Activated T-cell treated with anti-CD3 and anti-CD28 coated beads, Interleukin-2, amount 50 U/mL, for 1 hour (primary cell): Measurements from ENCODE around the gene OR5T1.

Experiments used
- DNase-seq: peaks from one replicate; pipeline ENCODE4 v3.0.0-alpha.2; 2020

OR5T1 gene

GRCh38 chr11:56273854-56274253, at the start of gene OR5T1:
Gene OR5T1 (plus strand): TSS chr11:56274154. CDS start chr11:56275639, 1,485 bp downstream.
- no peak for DNase-seq

- no peak for DNase-seq
These were observed 39.8 kb upstream of the OR5T1 start, which contains the start of gene OR5T2 for GRCh38 chr11:56234155-56234554. Gene OR5T2 (minus strand): TSS chr11:56234255. CDS start chr11:56233062, 1,193 bp downstream.

DNA sequence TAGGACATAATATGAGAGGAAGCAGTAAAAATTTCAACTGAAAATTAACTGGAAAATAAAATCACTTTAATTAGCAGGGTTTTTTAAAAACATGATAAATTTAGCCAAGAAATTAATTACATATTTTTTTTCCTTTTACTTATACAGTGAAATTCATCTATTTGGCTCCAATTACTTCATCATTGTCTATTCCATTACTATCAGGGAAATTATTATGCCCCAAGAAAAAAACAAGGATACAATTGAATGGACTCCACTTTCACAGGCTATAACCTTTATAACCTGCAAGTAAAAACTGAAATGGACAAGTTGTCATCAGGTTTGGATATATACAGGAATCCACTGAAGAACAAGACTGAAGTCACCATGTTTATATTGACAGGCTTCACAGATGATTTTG, 22.0 kb upstream of the OR5T1 start, which contains the start of gene OR5T3:
OR5T3 (plus strand) TSS at position 301 of the 400 bp plus-strand sequence; CDS start at position 301, 0 bp downstream.
- DNase-seq, result no peak

DNA sequence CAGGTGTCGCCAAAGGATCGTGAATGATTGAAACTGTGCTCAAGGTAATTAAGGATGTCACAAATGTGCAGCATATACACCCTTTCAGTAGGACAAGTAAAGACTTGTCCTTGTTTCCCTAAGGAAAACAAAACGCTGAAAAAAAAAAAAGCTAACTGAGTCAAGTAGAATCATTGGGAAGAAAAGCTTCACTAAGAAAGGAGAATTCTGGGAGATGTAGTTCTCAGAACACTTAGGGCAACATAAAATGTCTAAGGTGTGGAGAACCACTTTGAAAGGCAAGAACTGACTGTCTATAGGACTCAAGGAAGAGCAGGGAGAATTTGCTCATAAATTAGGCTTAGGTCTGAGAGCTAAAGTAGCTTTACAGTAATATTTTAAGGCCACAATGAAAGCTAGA, 2.9 kb upstream of the OR5T1 start:
- DNase-seq, result no peak

DNA sequence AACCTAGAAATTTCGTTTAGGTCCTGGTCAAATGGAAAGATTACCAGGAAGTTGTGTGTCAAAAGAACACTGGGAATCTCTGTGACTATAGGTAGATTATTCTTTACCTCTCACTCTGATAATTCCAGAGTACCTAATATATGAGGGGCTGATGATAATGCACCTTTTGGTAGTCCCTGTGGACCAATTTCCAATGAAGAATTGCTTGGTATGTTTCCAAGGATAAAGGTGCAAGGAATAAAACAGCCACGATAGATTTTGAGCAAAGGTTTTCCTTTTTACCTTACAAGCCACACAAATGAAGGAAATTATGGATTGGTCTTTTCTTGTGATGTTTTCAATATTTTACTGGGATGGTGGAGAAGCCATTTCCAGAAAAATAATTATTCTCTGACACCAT, 18.2 kb downstream of the OR5T1 start, which contains the start of gene OR8H1:
OR8H1 (minus strand) TSS at position 101 of the 400 bp plus-strand sequence. CDS start 1,192 bp downstream, outside the sequence.
- DNase-seq, result no peak

DNA sequence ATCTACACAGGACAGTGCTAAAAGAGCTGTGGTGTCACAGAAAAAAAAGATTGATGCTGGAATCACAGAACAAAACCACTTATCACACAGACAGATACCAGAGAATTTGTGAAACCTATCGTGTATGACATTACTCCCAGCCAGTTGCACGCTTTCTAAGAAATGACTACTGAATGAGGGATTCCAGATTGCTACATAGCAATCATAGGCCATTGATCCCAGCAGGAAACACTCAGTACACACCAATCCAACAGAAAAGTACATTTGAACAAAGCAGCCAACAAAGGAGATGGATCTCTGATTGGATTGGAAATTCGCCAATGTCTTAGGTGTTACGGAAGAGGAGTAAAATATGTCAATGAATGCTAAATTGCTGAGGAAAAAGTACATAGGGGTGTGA, 22.9 kb downstream of the OR5T1 start:
- DNase-seq, result no peak

DNA sequence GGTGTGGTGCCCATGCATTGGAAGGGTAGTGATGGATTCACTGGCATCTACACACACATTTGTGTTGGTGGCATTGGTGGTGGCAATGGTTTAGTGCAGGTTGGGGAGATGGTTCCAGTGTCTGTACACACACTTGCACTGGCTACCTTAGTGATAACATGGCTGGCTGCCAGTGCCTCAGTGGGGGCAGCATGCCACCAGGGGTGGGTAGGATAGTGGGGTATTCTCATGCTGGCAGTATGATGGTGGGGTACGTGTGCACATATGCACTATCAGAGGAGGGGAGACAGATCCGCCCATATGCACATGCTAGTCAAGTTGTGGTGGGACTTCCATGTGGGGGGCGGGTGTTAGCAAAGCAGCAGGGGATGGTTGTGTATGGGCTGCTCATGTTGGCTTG, 33.9 kb downstream of the OR5T1 start:
- DNase-seq, result no peak

- DNase-seq, result no peak
These were observed 40.9 kb downstream of the OR5T1 start, which contains the start of gene OR8K3 for GRCh38 chr11:56314844-56315243. Gene OR8K3 (plus strand): TSS chr11:56315144. CDS start chr11:56318307, 3,163 bp downstream.
